GM12801 (cell line): ENCODE measurements around the gene MRTO4.

Experiments used
- CTCF ChIP-seq: IDR thresholded peaks from one replicate; pipeline ENCODE4 v1.5.1; 2011; ENCODE audit warnings: control low read depth; ENCODE audit not compliant: insufficient read length; ENCODE audit errors: extremely low read depth

The MRTO4 gene

GRCh38 chr1:19251305-19252196, at the start of gene MRTO4, which contains the start of gene EMC1:
Gene MRTO4, plus strand, starts transcription at chr1:19251805. Its CDS starts 31 bp downstream, at chr1:19251836.
Gene EMC1, minus strand, starts transcription at chr1:19251524. Its CDS starts 15 bp downstream, at chr1:19251509.
- TF ChIP-seq CTCF: no peak

- no peak for TF ChIP-seq CTCF
Measured at GRCh38 chr1:19202396-19202795, 49.2 kb upstream of the MRTO4 start.

- no peak for TF ChIP-seq CTCF
Measured at GRCh38 chr1:19203440-19203839, 48.2 kb upstream of the MRTO4 start.

GRCh38 chr1:19204446-19205266, 46.9 kb upstream of the MRTO4 start:
- TF ChIP-seq CTCF: no peak

- TF ChIP-seq CTCF: no peak
Measured at GRCh38 chr1:19205403-19205802, 46.2 kb upstream of the MRTO4 start.

GRCh38 chr1:19205845-19206244, 45.8 kb upstream of the MRTO4 start:
- TF ChIP-seq CTCF: no peak

GRCh38 chr1:19206947-19207346, 44.7 kb upstream of the MRTO4 start:
- TF ChIP-seq CTCF: no peak
